Gastroesophageal sphincter (tissue), 4 donors: ENCODE results near the gene GSTM1. TPM values are rescaled to one million over a fixed set of nuclear protein-coding genes. Genes with fewer than 3 reads are reported as not detected.

Experiments used
- ATAC-seq: fragments of 150-250 bp; one replicate; pipeline ENCODE4 v1.9.1; 2016; ENCODE audit warnings: mild to moderate bottlenecking, moderate library complexity
- H3K27ac ChIP-seq, 4 donors: fragments of 200-600 bp; sonication (generic) in 3 of 4; 1 replicate in 3 of 4; 2 replicates in 1 of 4; pipeline ENCODE4 v1.5.1; 2016 to 2019
- H3K27me3 ChIP-seq: fragments of 200-600 bp; sonication (generic); one replicate; pipeline ENCODE4 v1.5.1; 2019
- H3K36me3 ChIP-seq, 2 donors: fragments of 200-600 bp; sonication (generic); one replicate each; pipeline ENCODE4 v1.5.1; 2019; ENCODE audit warnings: control low read depth in 1 of 2
- H3K4me1 ChIP-seq, 3 donors: fragments of 200-600 bp; sonication (generic); 1 replicate in 2 of 3; 2 replicates in 1 of 3; pipeline ENCODE4 v1.5.1; 2016 to 2019; ENCODE audit warnings: control low read depth in 2 of 3
- H3K4me3 ChIP-seq, 2 donors: fragments of 200-600 bp; sonication (generic); one replicate each; pipeline ENCODE4 v1.5.1; 2019; ENCODE audit warnings: mild to moderate bottlenecking in 1 of 2, moderate library complexity in 1 of 2
- H3K9me3 ChIP-seq, 3 donors: fragments of 200-600 bp; sonication (generic); one replicate each; pipeline ENCODE4 v1.5.1; 2017 to 2019; ENCODE audit warnings: control low read depth in 2 of 3
- CTCF ChIP-seq, 4 experiments: fragments of 200-600 bp in 2 of 4; fragments of 450-650 bp in 2 of 4; sonication (generic) in 1 of 4; IDR thresholded peaks; one replicate each; pipeline ENCODE4 v1.5.1; 2017 to 2019; ENCODE audit warnings: antibody characterized with exemption in 4 of 4, mild to moderate bottlenecking in 2 of 4, moderate library complexity in 2 of 4
- EP300 ChIP-seq: sonication (generic); formaldehyde crosslinking; IDR thresholded peaks from one replicate; pipeline ENCODE4 v1.6.1; 2017; ENCODE audit warnings: antibody characterized with exemption, mild to moderate bottlenecking
- POLR2A ChIP-seq, 2 donors: fragments of 450-650 bp; IDR thresholded peaks; one replicate each; pipeline ENCODE4 v1.6.1; 2017; ENCODE audit warnings: antibody characterized with exemption in 2 of 2, mild to moderate bottlenecking in 2 of 2, moderate library complexity in 1 of 2
- POLR2AphosphoS5 ChIP-seq: sonication (generic); formaldehyde crosslinking; IDR thresholded peaks from one replicate; pipeline ENCODE4 v1.6.1; 2017; ENCODE audit warnings: antibody characterized with exemption
- WGBS, 2 donors: methylation state at CpG; one replicate each; pipeline ENCODE4 v1.1.5; 2018; ENCODE audit warnings: low coverage in 1 of 2; 5-methylcytosine and 5-hydroxymethylcytosine counted together
- total RNA-seq, 4 donors: library from RNA; depleted of rRNA; stranded (reverse); fragments of >200 nt; gene quantifications; one replicate each; pipeline ENCODE4 v1.1.0, GENCODE V29; 2016

GSTM1 gene
- total RNA-seq, 4 donors from 2014 or later = 33.1 TPM; not detected in 3

DNA sequence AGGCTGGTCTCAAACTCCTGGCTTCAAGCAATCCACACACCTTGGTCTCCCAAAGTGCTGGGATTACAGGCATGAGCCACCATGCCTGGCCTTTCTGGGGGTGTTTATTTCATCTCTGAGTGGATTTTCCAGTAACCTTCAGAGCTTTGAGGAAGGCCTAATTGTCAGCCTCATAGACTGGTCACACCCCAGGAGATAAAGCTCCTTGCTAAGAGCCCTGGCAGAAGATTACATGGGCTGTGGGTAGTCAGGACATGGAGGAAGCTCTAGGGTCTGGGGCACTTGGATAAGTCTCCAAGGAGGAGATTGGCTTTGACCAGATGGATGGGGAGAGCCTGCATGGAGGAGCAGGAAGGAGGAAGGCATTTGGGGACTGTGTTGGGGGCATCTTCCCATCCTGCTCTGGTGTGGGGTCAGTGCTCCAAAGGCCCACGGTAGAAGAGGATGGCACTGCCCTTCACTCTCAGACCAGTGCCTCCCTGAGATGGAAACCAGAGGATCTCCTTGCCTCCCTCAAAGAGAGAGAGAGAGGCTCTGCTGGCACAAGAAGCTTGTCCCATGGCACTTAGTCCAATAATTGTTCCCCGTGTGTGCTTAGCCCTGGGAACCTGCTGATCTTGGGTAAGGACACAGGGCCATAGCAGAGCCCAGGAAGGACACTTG lies 46.4 kb upstream of the GSTM1 start:
- no peak for TF ChIP-seq EP300
- ATAC-seq = no peak
- no peaks in the 10 kb centered on the region for H3K27me3 ChIP-seq
- peaks cover 0 to 25% (median 12%) of the 10 kb centered on the region in 3 donors for H3K4me1 ChIP-seq
- H3K27ac ChIP-seq = no peak overlapping the region
- no peak overlapping the region for H3K4me3 ChIP-seq
- WGBS, 2 donors = 86% methylated on average over 1 of the region's 2 CpGs; no CpG with 5 or more reads in 1 of the 2 donors
- H3K9me3 ChIP-seq = no peaks in the 10 kb centered on the region
- no peaks in the 10 kb centered on the region for H3K36me3 ChIP-seq

GRCh38 chr1:109641861-109642260 lies 45.8 kb upstream of the GSTM1 start:
- Histone ChIP-seq H3K4me1 (peaks cover 0 to 19% (median 7%) of the 10 kb centered on the region in 3 donors), H3K4me3 (no peak overlapping the region), H3K36me3 (no peaks in the 10 kb centered on the region), H3K27ac (no peak overlapping the region), H3K27me3 (no peaks in the 10 kb centered on the region), H3K9me3 (no peaks in the 10 kb centered on the region)
- ATAC-seq = no peak
- 43 to 75% methylated on average over 1 to 2 of the region's 2 CpGs for WGBS, 2 donors
- TF ChIP-seq POLR2AphosphoS5 (no peak), CTCF (IDR thresholded peaks at IDR 0.05) (no peak), POLR2A (IDR thresholded peaks at IDR 0.05) (no peak), EP300 (no peak)

DNA sequence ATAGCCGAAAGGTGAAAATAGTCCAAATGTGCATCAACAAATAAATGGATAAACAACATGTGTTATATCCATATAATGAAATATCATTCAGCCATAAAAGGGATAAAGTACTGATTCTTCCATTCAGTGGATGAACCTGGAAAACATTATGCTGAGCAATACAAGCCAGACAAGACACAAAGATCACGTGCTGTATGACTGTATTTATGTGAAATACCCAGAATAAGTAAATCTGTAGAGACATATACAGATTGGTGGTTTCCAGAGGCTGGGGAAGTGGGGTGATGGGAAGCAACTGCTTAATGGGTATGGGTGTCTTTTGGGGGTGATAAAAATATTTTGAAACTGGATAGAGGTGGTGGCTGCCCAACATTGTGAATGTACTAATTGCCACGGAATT lies 45.0 kb upstream of the GSTM1 start:
- Histone ChIP-seq H3K4me1 (peaks cover 0 to 17% (median 7%) of the 10 kb centered on the region in 3 donors), H3K27ac (no peak overlapping the region), H3K36me3 (no peaks in the 10 kb centered on the region), H3K4me3 (no peak overlapping the region), H3K9me3 (no peaks in the 10 kb centered on the region), H3K27me3 (no peaks in the 10 kb centered on the region)
- ATAC-seq = no peak
- TF ChIP-seq CTCF (IDR thresholded peaks at IDR 0.05) (no peak), POLR2A (IDR thresholded peaks at IDR 0.05) (no peak), EP300 (no peak), POLR2AphosphoS5 (no peak)
- WGBS, 2 donors = 60 to 84% methylated on average over 2 to 3 of the region's 3 CpGs

- WGBS, 2 donors = 4 to 59% methylated on average over 5 to 10 of the region's 32 CpGs
- Histone ChIP-seq H3K4me1 (peaks cover 0 to 17% (median 7%) of the 10 kb centered on the region in 3 donors), H3K9me3 (no peaks in the 10 kb centered on the region), H3K27ac (no peak overlapping the region), H3K36me3 (no peaks in the 10 kb centered on the region), H3K27me3 (no peaks in the 10 kb centered on the region), H3K4me3 (no peak overlapping the region)
- peak; percentile 88 for ATAC-seq
- TF ChIP-seq POLR2AphosphoS5 (peak; percentile 11), POLR2A (IDR thresholded peaks at IDR 0.05) (no peak), CTCF (IDR thresholded peaks at IDR 0.05) (peak; percentile 80 to 95 (median 84))
Observed at GRCh38 chr1:109643385-109644230, 44.0 kb upstream of the GSTM1 start.

DNA sequence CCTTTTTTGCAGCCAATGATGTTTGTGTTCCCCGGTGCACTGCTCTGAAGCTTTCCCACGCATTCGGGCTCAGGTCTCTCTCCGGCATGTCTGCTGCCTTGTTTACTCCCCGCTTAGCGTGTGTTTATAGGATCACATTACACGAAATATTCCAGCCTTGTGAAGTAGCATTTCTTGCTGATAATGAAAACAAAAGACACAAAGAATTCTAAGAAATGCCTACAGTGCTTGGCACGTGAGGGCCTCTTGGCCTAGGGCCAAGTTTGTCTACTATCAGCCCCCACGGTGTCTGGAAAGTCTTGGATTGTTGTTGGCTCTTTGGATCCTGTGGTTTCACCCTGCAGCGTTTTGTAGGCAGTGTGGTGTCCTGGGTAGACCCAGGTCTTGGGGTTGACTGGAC lies 42.9 kb upstream of the GSTM1 start:
- no CpG with 5 or more reads among the region's 10 CpGs for WGBS, 2 donors
- H3K27ac ChIP-seq = no peak overlapping the region
- ATAC-seq = no peak
- no peaks in the 10 kb centered on the region for H3K36me3 ChIP-seq
- peaks cover 0 to 17% (median 7%) of the 10 kb centered on the region in 3 donors for H3K4me1 ChIP-seq
- no peaks in the 10 kb centered on the region for H3K27me3 ChIP-seq
- no peak for TF ChIP-seq CTCF (IDR thresholded peaks at IDR 0.05)
- TF ChIP-seq POLR2A (IDR thresholded peaks at IDR 0.05) = no peak
- no peak overlapping the region for H3K4me3 ChIP-seq
- H3K9me3 ChIP-seq = no peaks in the 10 kb centered on the region
